IMR-90 (cell line): Measurements from ENCODE around the gene FAF1. TPM values are rescaled to one million over a fixed set of nuclear protein-coding genes. Genes with fewer than 3 reads are reported as not detected.

Experiments used
- ATAC-seq: fragments of 200-7000 bp; cut with Tn5 transposase; 2 replicates; pipeline ENCODE4 v1.9.1; 2020; ENCODE audit warnings: low read depth, mild to moderate bottlenecking, moderate library complexity
- BruUV-seq: library from RNA; stranded (reverse); fragments of 400-500 nt; replicated peaks from 2 replicates; lab custom pipeline; 2021; lab: Mats Ljungman, UMichigan
- CTCF ChIA-PET: fragments of 300-600 bp; formaldehyde crosslinking; extraction: SDS; loops from one replicate; lab custom pipeline; 2021; ENCODE audit warnings: antibody characterized with exemption; lab: Yijun Ruan, JAX
- POLR2A ChIA-PET: fragments of 300-600 bp; sonication (Branson Sonifier 250); formaldehyde crosslinking; loops from one replicate; lab custom pipeline; 2022; ENCODE audit warnings: antibody characterized with exemption; ENCODE audit not compliant: unreplicated experiment; lab: Charles Lee
- DNase-seq: peaks from one replicate; pipeline ENCODE4 v3.0.0; 2013
- H2AFZ ChIP-seq: replicated peaks from 2 replicates; pipeline ENCODE3; 2013; ENCODE audit warnings: low read length, mild to moderate bottlenecking; ENCODE audit not compliant: poor library complexity
- H2AK5ac ChIP-seq: 2 replicates; pipeline ENCODE4 v1.6.1; 2013; ENCODE audit warnings: low read depth, low read length, inconsistent platforms
- H2AK9ac ChIP-seq: replicated peaks from 2 replicates; pipeline ENCODE3; 2013; ENCODE audit warnings: mild to moderate bottlenecking, low read depth, low read length, moderate library complexity; ENCODE audit not compliant: poor library complexity
- H2BK120ac ChIP-seq: 2 replicates; pipeline ENCODE4 v1.6.1; 2013; ENCODE audit warnings: low read depth, low read length, inconsistent platforms
- H2BK15ac ChIP-seq: 3 replicates; pipeline ENCODE4 v1.6.1; 2013; ENCODE audit warnings: low read depth, low read length, inconsistent platforms
- H2BK20ac ChIP-seq: 2 replicates; pipeline ENCODE4 v1.6.1; 2013; ENCODE audit warnings: low read depth, mild to moderate bottlenecking, inconsistent platforms, low read length, moderate library complexity
- H2BK5ac ChIP-seq: 2 replicates; pipeline ENCODE4 v1.6.1; 2013; ENCODE audit warnings: mild to moderate bottlenecking, low read depth, low read length, inconsistent platforms; ENCODE audit not compliant: poor library complexity, severe bottlenecking
- H3K14ac ChIP-seq: replicated peaks from 2 replicates; pipeline ENCODE4 v1.6.1; 2013; ENCODE audit warnings: low read depth, low read length, inconsistent platforms
- H3K18ac ChIP-seq: 2 replicates; pipeline ENCODE4 v1.6.1; 2013; ENCODE audit warnings: low read depth, low read length, control low read depth
- H3K23ac ChIP-seq: 2 replicates; pipeline ENCODE4 v1.6.1; 2013; ENCODE audit warnings: low read depth, low read length, inconsistent platforms
- H3K27ac ChIP-seq: 2 replicates; pipeline ENCODE4 v1.5.1; 2013; ENCODE audit warnings: mild to moderate bottlenecking, control low read depth, low read length; ENCODE audit not compliant: insufficient read depth
- H3K27me3 ChIP-seq: 2 replicates; pipeline ENCODE4 v1.6.1; 2013; ENCODE audit warnings: low read length; ENCODE audit not compliant: control insufficient read depth, insufficient read depth
- H3K36me3 ChIP-seq: 2 replicates; pipeline ENCODE4 v1.6.1; 2013; ENCODE audit warnings: low read length, mixed read lengths; ENCODE audit not compliant: control insufficient read depth, insufficient read depth
- H3K4ac ChIP-seq: 2 replicates; pipeline ENCODE4 v1.6.1; 2013; ENCODE audit warnings: low read depth, low read length, inconsistent platforms
- H3K4me1 ChIP-seq: 2 replicates; pipeline ENCODE4 v1.6.1; 2013; ENCODE audit warnings: low read length, mixed read lengths; ENCODE audit not compliant: control insufficient read depth, insufficient read depth
- H3K4me2 ChIP-seq: 2 replicates; pipeline ENCODE4 v1.6.1; 2013; ENCODE audit warnings: low read depth, mild to moderate bottlenecking, control low read depth, low read length, moderate library complexity
- H3K4me3 ChIP-seq: 2 replicates; pipeline ENCODE4 v1.5.1; 2013; ENCODE audit warnings: low read depth, mild to moderate bottlenecking, control low read depth, low read length, moderate library complexity; ENCODE audit not compliant: insufficient read depth
- H3K56ac ChIP-seq: 2 replicates; pipeline ENCODE4 v1.6.1; 2013; ENCODE audit warnings: low read length, inconsistent platforms; ENCODE audit not compliant: insufficient read depth; ENCODE audit errors: extremely low read depth
- H3K79me1 ChIP-seq, 2 experiments: 2 replicates each; pipeline ENCODE4 v1.6.1; 2013; ENCODE audit warnings: low read length in 2 of 2, inconsistent platforms in 1 of 2, low read depth in 1 of 2
- H3K9ac ChIP-seq: 2 replicates; pipeline ENCODE4 v1.6.1; 2013; ENCODE audit warnings: low read depth, low read length, control low read depth
- H3K9me1 ChIP-seq: 2 replicates; pipeline ENCODE4 v1.6.1; 2013; ENCODE audit warnings: low read length, inconsistent platforms; ENCODE audit not compliant: insufficient read depth
- H3K9me3 ChIP-seq: 2 replicates; pipeline ENCODE4 v1.6.1; 2013; ENCODE audit warnings: low read length; ENCODE audit not compliant: control insufficient read depth, insufficient read depth
- H4K20me1 ChIP-seq: 2 replicates; pipeline ENCODE4 v1.6.1; 2013; ENCODE audit warnings: low read length, inconsistent platforms; ENCODE audit not compliant: insufficient read depth
- H4K5ac ChIP-seq: 2 replicates; pipeline ENCODE4 v1.6.1; 2013; ENCODE audit warnings: mild to moderate bottlenecking, low read depth, low read length, control low read depth
- H4K8ac ChIP-seq, 2 experiments: 2 replicates each; pipeline ENCODE4 v1.6.1; 2013; ENCODE audit warnings: low read depth in 2 of 2, low read length in 2 of 2, control low read depth in 1 of 2, inconsistent platforms in 1 of 2
- H4K91ac ChIP-seq: 2 replicates; pipeline ENCODE4 v1.6.1; 2013; ENCODE audit warnings: low read depth, low read length, inconsistent platforms; ENCODE audit not compliant: insufficient read depth
- BHLHE40 ChIP-seq: fragments of 150-350 bp; IDR thresholded peaks from 2 replicates; pipeline ENCODE4 v1.6.1; 2016; ENCODE audit warnings: mild to moderate bottlenecking, low read depth, low read length
- CEBPB ChIP-seq: IDR thresholded peaks from 2 replicates; pipeline ENCODE4 v1.6.1; 2012; ENCODE audit warnings: low read depth, low read length, improper control_type of control experiment
- CHD1 ChIP-seq: IDR thresholded peaks from 2 replicates; pipeline ENCODE4 v1.6.1; 2012; ENCODE audit warnings: low read depth, low read length, improper control_type of control experiment
- FOS ChIP-seq: fragments of 150-350 bp; IDR thresholded peaks from 2 replicates; pipeline ENCODE4 v1.6.1; 2016; ENCODE audit warnings: low read depth, low read length
- MAFK ChIP-seq: IDR thresholded peaks from 2 replicates; pipeline ENCODE4 v1.6.1; 2012; ENCODE audit warnings: low read depth, low read length, improper control_type of control experiment
- MAZ ChIP-seq: IDR thresholded peaks from 2 replicates; pipeline ENCODE4 v1.6.1; 2012; ENCODE audit warnings: low read depth, mild to moderate bottlenecking, low read length, improper control_type of control experiment, moderate library complexity, borderline replicate concordance
- MXI1 ChIP-seq: IDR thresholded peaks from 2 replicates; pipeline ENCODE4 v1.6.1; 2012; ENCODE audit warnings: low read depth, mild to moderate bottlenecking, low read length, moderate library complexity, borderline replicate concordance
- NFE2L2 ChIP-seq: fragments of 150-350 bp; IDR thresholded peaks from 2 replicates; pipeline ENCODE4 v1.6.1; 2016; ENCODE audit warnings: low read depth, mild to moderate bottlenecking, low read length
- POLR2A ChIP-seq: IDR thresholded peaks from 2 replicates; pipeline ENCODE4 v1.6.1; 2012; ENCODE audit warnings: mild to moderate bottlenecking, low read depth, low read length
- RAD21 ChIP-seq: IDR thresholded peaks from 2 replicates; pipeline ENCODE4 v1.6.1; 2012; ENCODE audit warnings: low read length, improper control_type of control experiment
- RCOR1 ChIP-seq: IDR thresholded peaks from 2 replicates; pipeline ENCODE4 v1.6.1; 2012; ENCODE audit warnings: mild to moderate bottlenecking, low read length, improper control_type of control experiment; ENCODE audit not compliant: insufficient replicate concordance
- RFX5 ChIP-seq: IDR thresholded peaks from 2 replicates; pipeline ENCODE4 v1.8.0; 2012; ENCODE audit warnings: low read depth, mild to moderate bottlenecking, low read length, moderate library complexity
- SMC3 ChIP-seq: fragments of 150-350 bp; IDR thresholded peaks from 2 replicates; pipeline ENCODE4 v1.6.1; 2016; ENCODE audit warnings: low read depth, mild to moderate bottlenecking, antibody characterized with exemption, low read length, moderate library complexity
- WGBS, 2 experiments: methylation state at CpG; one replicate each; pipeline versions ENCODE4 v1.1.5 to v1.1.7; 2013; ENCODE audit warnings: missing lambda C conversion rate in 2 of 2; ENCODE audit not compliant: insufficient read length in 1 of 2; ENCODE audit errors: extremely low coverage in 2 of 2; 5-methylcytosine and 5-hydroxymethylcytosine counted together
- dilution Hi-C: fragments of 300-500 bp; cut with HindIII; formaldehyde crosslinking; loops from one replicate; pipeline ENCODE4 v1.14.3; 2018; ENCODE audit warnings: low sequenced_read_pairs; ENCODE audit not compliant: unreplicated experiment
- in situ Hi-C: fragments of 300-500 bp; cut with MboI; formaldehyde crosslinking; loops from 3 replicates; pipeline ENCODE4 v1.14.3; 2019; ENCODE audit warnings: low sequenced_read_pairs, inconsistent platforms, mixed read lengths
- intact Hi-C: fragments of 100-400 bp; cut with micrococcal nuclease; formaldehyde crosslinking; loops from 2 replicates; pipeline ENCODE4 v1.10.0; 2022
- polyA plus RNA-seq, 3 experiments: library from polyadenylated mRNA; depleted of rRNA; stranded (reverse); fragments of >200 nt; gene quantifications; 2 replicates each; pipeline ENCODE4 v1.2.3, GENCODE V29; 2012; ENCODE audit warnings: low replicate concordance in 1 of 3
- total RNA-seq: library from RNA; depleted of rRNA; stranded (reverse); fragments of >200 nt; gene quantifications from 2 replicates; pipeline ENCODE4 v1.2.3, GENCODE V29; 2012
- TF ChIP-seq, protein P1 (sequence below): conservative IDR thresholded peaks from 2 replicates; pipeline ENCODE4 v1.5.1; 2012; ENCODE audit warnings: mild to moderate bottlenecking, low read depth, low read length, improper control_type of control experiment
- TF ChIP-seq, protein P2 (sequence below): fragments of 150-350 bp; IDR thresholded peaks from 2 replicates; pipeline ENCODE4 v1.6.1; 2017; ENCODE audit warnings: mild to moderate bottlenecking, antibody characterized with exemption, low read length, low read depth
- TF ChIP-seq, protein P3 (sequence below): fragments of 150-350 bp; IDR thresholded peaks from 2 replicates; pipeline ENCODE4 v1.6.1; 2016; ENCODE audit warnings: low read depth, mild to moderate bottlenecking, low read length, moderate library complexity, borderline replicate concordance

FAF1 gene
- total and polyA plus RNA-seq, 2 of the 4 experiments (the other 2 are of a cell fraction): 18.8 to 72.9 TPM

DNA sequence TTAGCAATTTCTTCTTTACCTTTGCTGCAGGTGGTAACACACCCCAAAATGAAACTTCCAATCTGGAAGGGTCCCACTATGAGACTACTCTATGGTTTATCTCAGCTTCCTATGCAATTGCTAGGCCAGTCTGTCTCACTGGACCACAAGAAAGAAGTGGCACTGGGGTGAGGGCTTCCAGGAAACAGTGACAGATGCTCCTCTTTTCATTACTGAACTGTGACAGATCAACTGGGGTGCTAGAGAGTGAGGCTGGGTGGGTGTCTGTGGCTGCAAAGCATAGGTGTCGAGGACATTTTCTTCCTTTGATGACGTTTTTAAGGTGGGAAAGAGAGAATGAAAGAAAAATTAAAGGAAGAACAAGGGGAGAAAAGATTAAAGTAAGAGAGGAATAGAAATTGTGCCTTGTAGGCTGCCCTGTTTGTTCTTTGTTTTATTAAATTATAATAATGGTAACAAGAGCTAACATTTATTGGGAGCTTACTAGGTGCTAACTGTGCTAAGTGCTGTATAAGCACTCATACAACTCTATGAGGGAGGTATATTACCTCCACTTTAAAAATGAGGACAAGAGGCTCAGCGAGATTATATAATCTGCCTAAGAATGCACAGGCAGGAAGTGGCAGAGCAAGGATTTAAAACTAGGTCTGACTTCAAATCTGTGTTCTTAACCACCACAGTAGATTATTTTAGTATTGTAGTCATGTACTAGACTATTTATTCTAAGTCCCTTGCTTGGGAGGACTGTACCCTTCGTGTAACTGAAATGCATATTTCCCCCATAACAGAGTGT, 509.0 kb downstream of the FAF1 start:
- dilution Hi-C loops (no loop called here), intact Hi-C loops (no loop called here), in situ Hi-C loops (no loop called here)
- Histone ChIP-seq H3K9me1 (no peaks in the 10 kb centered on the region; the same call in 1 of the 2 replicates), H3K14ac (no peak overlapping the region), H3K79me1 (no peaks in the 10 kb centered on the region), H3K27me3 (no peaks in the 10 kb centered on the region), H3K36me3 (no peaks in the 10 kb centered on the region), H3K56ac (no peak overlapping the region), H3K4me2 (no peak overlapping the region), H2BK20ac (no peak overlapping the region), H2AK5ac (no peak overlapping the region), H3K4me1 (no peaks in the 10 kb centered on the region), H4K5ac (no peak overlapping the region), H2BK5ac (no peak overlapping the region), H2AFZ (no peak overlapping the region), H3K23ac (no peak overlapping the region), H3K9me3 (no peaks in the 10 kb centered on the region), H2AK9ac (no peak overlapping the region), H4K20me1 (no peaks in the 10 kb centered on the region), H3K4me3 (no peak overlapping the region), H2BK15ac (no peak overlapping the region), H3K27ac (no peak overlapping the region), H3K4ac (no peak overlapping the region), H2BK120ac (no peak overlapping the region), H3K9ac (no peak overlapping the region), H3K18ac (no peak overlapping the region), H4K91ac (no peak overlapping the region), H4K8ac (no peak overlapping the region)
- DNase-seq: no peak
- no TSS peak for BruUV-seq
- 100% methylated on average over 1 of the region's 4 CpGs; no CpG with 5 or more reads in 1 of the 2 experiments for WGBS, 2 experiments
- ChIA-PET POLR2A (no interaction called here), CTCF (no interaction called here)
- TF ChIP-seq, protein P1, sequence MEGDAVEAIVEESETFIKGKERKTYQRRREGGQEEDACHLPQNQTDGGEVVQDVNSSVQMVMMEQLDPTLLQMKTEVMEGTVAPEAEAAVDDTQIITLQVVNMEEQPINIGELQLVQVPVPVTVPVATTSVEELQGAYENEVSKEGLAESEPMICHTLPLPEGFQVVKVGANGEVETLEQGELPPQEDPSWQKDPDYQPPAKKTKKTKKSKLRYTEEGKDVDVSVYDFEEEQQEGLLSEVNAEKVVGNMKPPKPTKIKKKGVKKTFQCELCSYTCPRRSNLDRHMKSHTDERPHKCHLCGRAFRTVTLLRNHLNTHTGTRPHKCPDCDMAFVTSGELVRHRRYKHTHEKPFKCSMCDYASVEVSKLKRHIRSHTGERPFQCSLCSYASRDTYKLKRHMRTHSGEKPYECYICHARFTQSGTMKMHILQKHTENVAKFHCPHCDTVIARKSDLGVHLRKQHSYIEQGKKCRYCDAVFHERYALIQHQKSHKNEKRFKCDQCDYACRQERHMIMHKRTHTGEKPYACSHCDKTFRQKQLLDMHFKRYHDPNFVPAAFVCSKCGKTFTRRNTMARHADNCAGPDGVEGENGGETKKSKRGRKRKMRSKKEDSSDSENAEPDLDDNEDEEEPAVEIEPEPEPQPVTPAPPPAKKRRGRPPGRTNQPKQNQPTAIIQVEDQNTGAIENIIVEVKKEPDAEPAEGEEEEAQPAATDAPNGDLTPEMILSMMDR: no peak
- TF ChIP-seq BHLHE40 (no peak), MAFK (no peak), FOS (no peak), CEBPB (no peak), POLR2A (no peak), RFX5 (no peak), RAD21 (no peak), NFE2L2 (no peak), MAZ (no peak), MXI1 (no peak), SMC3 (no peak), CHD1 (no peak), RCOR1 (no peak)
- TF ChIP-seq, protein P2, sequence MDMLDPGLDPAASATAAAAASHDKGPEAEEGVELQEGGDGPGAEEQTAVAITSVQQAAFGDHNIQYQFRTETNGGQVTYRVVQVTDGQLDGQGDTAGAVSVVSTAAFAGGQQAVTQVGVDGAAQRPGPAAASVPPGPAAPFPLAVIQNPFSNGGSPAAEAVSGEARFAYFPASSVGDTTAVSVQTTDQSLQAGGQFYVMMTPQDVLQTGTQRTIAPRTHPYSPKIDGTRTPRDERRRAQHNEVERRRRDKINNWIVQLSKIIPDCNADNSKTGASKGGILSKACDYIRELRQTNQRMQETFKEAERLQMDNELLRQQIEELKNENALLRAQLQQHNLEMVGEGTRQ: no peak
- TF ChIP-seq, protein P3, sequence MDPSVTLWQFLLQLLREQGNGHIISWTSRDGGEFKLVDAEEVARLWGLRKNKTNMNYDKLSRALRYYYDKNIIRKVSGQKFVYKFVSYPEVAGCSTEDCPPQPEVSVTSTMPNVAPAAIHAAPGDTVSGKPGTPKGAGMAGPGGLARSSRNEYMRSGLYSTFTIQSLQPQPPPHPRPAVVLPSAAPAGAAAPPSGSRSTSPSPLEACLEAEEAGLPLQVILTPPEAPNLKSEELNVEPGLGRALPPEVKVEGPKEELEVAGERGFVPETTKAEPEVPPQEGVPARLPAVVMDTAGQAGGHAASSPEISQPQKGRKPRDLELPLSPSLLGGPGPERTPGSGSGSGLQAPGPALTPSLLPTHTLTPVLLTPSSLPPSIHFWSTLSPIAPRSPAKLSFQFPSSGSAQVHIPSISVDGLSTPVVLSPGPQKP: no peak
- ATAC-seq: no peak
